ENCODE results near the gene ECHS1.
"Not testable (repeated sequence)": the region's sequence is repeated elsewhere in the genome, so short reads cannot be mapped to it uniquely, and the experiment has no call there.

ECHS1 gene

GRCh38 chr10:133324857-133325260 lies 48.3 kb downstream of the ECHS1 start:
- DNase-seq (ENCODE audit: low read depth), result no peak
- TF ChIP-seq, protein P1, sequence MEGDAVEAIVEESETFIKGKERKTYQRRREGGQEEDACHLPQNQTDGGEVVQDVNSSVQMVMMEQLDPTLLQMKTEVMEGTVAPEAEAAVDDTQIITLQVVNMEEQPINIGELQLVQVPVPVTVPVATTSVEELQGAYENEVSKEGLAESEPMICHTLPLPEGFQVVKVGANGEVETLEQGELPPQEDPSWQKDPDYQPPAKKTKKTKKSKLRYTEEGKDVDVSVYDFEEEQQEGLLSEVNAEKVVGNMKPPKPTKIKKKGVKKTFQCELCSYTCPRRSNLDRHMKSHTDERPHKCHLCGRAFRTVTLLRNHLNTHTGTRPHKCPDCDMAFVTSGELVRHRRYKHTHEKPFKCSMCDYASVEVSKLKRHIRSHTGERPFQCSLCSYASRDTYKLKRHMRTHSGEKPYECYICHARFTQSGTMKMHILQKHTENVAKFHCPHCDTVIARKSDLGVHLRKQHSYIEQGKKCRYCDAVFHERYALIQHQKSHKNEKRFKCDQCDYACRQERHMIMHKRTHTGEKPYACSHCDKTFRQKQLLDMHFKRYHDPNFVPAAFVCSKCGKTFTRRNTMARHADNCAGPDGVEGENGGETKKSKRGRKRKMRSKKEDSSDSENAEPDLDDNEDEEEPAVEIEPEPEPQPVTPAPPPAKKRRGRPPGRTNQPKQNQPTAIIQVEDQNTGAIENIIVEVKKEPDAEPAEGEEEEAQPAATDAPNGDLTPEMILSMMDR (IDR thresholded peaks at IDR 0.05; ENCODE audit: control insufficient read depth, insufficient read depth, low read depth, low read length, missing control alignments), result no peak
- peak overlapping the region; percentile 38 for H3K4me3 ChIP-seq (ENCODE audit: control insufficient read depth, low read depth, low read length)

DNA sequence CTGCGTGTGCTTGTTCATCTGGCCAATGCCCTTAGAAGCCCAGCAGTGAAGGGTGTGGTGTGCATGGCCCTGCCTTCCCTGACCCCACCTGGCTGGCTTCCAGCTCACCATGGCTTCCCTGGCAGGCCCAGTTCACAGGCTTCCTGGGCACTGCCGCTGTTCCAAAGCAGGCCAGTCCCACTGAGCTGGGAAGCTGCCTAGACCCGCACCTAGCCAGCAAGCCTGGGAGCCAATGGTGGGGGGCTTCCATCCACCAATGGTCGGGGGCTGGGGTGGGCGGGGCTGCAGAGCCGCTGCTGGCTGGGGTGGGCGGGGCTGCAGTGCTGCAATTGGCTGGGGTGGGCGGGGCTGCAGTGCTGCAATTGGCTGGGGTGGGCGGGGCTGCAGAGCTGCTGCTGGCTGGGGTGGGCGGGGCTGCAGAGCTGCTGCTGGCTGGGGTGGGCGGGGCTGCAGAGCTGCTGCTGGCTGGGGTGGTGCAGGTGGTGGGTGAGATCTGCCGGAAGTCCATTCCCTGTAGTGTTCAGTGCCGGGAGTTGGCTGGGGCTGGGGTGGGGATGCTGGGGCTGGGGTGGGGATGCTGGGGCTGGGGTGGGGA lies 48.9 kb downstream of the ECHS1 start:
- H3K4me3 ChIP-seq (ENCODE audit: control insufficient read depth, low read depth, low read length), result no peak overlapping the region
- DNase-seq (ENCODE audit: low read depth), result no peak
- TF ChIP-seq, protein P1 (IDR thresholded peaks at IDR 0.05; ENCODE audit: control insufficient read depth, insufficient read depth, low read depth, low read length, missing control alignments), result no peak

- not testable (repeated sequence) for DNase-seq (ENCODE audit: low read depth)
Observed at GRCh38 chr10:133322064-133322709, 51.0 kb downstream of the ECHS1 start.

GRCh38 chr10:133320852-133321422 lies 52.2 kb downstream of the ECHS1 start:
- not testable (repeated sequence) for DNase-seq (ENCODE audit: low read depth)

More at GRCh38 chr10:133322064-133322709, 51.0 kb downstream of the ECHS1 start:
- not testable (repeated sequence) for H3K4me3 ChIP-seq (ENCODE audit: control insufficient read depth, low read depth, low read length)

DNA sequence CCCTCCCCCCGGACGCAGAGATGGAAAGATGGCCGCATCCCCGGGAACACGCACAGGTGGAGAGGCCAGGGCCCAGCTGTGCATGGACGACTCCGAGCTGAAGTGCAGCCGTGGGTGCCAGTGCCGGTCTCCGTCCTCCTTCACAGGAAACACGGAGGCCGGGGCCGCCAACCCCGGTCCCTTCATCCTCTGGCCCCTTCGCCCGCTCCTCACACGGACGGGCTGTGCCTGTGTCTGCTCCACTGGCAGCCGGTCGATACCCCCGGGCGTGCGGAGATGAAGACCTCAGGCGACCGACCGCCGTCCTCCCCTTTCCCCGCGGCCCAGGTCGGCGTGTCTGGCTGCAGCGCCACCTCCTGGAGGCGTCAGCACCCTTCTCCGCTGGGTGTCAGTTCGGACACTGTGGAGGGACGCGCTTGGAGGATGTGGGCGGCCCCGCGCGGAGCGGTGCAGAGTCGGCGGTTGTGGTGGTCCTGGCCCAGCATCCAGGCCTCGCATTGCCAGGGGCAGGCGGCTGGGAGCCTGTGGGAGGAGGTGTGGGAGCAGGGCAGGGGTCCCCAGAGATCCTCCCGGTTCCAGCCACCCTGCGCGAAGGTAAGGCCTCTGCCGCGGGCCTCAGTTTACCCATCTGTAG lies 54.5 kb downstream of the ECHS1 start:
- no peak for DNase-seq (ENCODE audit: low read depth)
- H3K4me3 ChIP-seq (ENCODE audit: control insufficient read depth, low read depth, low read length), result peak overlapping the region; percentile 50
- TF ChIP-seq, protein P1 (IDR thresholded peaks at IDR 0.05; ENCODE audit: control insufficient read depth, insufficient read depth, low read depth, low read length, missing control alignments), result peak; percentile 87

More at GRCh38 chr10:133320852-133321422, 52.2 kb downstream of the ECHS1 start:
- not testable (repeated sequence) for H3K4me3 ChIP-seq (ENCODE audit: control insufficient read depth, low read depth, low read length)

DNA sequence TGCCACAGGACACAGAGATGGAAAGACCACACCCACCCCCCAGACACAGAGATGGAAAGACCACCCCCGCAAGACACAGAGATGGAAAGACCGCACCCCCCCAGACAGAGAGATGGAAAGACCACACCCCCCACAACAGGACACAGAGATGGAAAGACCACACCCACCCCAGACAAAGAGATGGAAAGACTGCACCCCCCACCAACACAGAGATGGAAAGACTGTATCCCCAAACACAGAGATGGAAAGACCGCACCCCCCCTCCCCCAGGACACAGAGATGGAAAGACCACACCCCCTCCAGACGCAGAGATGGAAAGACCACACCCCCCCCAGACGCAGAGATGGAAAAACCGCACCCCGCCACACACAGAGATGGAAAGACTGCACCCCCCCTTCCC lies 56.4 kb downstream of the ECHS1 start:
- TF ChIP-seq, protein P1 (IDR thresholded peaks at IDR 0.05; ENCODE audit: control insufficient read depth, insufficient read depth, low read depth, low read length, missing control alignments), result no peak
- H3K4me3 ChIP-seq (ENCODE audit: control insufficient read depth, low read depth, low read length), result no peak overlapping the region
- DNase-seq (ENCODE audit: low read depth), result no peak

GRCh38 chr10:133316266-133316665 lies 56.9 kb downstream of the ECHS1 start:
- H3K4me3 ChIP-seq (ENCODE audit: control insufficient read depth, low read depth, low read length), result no peak overlapping the region
- DNase-seq (ENCODE audit: low read depth), result no peak
- TF ChIP-seq, protein P1 (IDR thresholded peaks at IDR 0.05; ENCODE audit: control insufficient read depth, insufficient read depth, low read depth, low read length, missing control alignments), result no peak

Data from AG09309 (cell line).